SK-N-SH (cell line): ENCODE measurements around the gene CLRN2.
A peak's percentile ranks its signal among the peaks of the same experiment; 100 is the strongest.

Experiments used
- EZH2phosphoT487 ChIP-seq: fragments of 200-600 bp; sonication (generic); IDR thresholded peaks from 2 replicates; pipeline ENCODE4 v1.6.1; 2017; ENCODE audit warnings: low read depth, mixed run types, mild to moderate bottlenecking, antibody characterized with exemption, moderate library complexity, borderline replicate concordance
- FOXM1 ChIP-seq: IDR thresholded peaks from 2 replicates; pipeline ENCODE4 v1.4.0; 2012; ENCODE audit warnings: low read depth, mild to moderate bottlenecking
- MXI1 ChIP-seq: IDR thresholded peaks from 2 replicates; pipeline ENCODE4 v1.6.1; 2012; ENCODE audit warnings: mild to moderate bottlenecking, low read depth, low read length, improper control_type of control experiment
- RCOR1 ChIP-seq: fragments of 150-350 bp; IDR thresholded peaks from 2 replicates; pipeline ENCODE4 v1.6.1; 2017; ENCODE audit warnings: antibody characterized with exemption, low read length
- TAF1 ChIP-seq: IDR thresholded peaks from 2 replicates; pipeline ENCODE4 v1.6.1; 2012; ENCODE audit warnings: low read depth, mild to moderate bottlenecking, low read length, moderate library complexity, borderline replicate concordance
- TF ChIP-seq, protein P1 (sequence below): fragments of 200-600 bp; sonication (generic); IDR thresholded peaks from 2 replicates; pipeline ENCODE4 v1.6.1; 2017; ENCODE audit warnings: antibody characterized with exemption, mild to moderate bottlenecking, moderate library complexity
- TF ChIP-seq, protein P2 (sequence below): fragments of 150-350 bp; IDR thresholded peaks from 2 replicates; pipeline ENCODE4 v1.6.1; 2016; ENCODE audit warnings: mild to moderate bottlenecking, low read depth, low read length
- TF ChIP-seq, protein P3 (sequence below): IDR thresholded peaks from 2 replicates; pipeline ENCODE4; 2012

DNA sequence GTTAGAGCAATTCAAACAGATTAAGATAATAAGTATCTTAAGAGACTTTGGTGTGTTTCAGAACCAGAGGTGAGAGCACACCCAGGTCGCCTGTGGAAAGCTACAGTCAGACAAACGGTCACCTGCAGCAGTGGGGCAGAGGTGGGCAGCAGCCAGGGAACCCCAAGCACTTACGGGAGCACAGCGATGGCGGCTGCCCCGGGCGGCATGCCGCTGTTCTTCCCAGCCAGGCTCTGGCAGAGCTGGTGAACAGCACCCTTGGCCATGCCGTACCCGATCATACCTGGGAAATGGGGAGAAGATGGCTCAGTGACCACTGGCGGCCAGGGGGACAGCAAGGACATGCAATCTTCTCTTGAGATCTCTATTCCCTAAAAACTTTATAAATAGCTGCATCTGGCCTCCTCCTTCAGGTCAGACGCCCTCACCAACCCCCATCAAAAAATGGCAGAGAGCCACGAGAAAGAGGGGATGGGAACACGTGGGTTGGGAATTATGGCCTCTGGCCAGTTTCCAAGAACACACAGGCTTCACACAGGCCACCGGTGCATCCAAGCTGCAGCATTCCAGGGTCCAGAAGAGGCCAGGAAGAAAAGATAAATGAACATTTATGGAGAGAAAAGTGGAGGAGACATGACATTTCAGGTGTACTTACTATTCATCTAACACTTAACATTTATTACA, 22.8 kb upstream of the CLRN2 start:
- TF ChIP-seq RCOR1 (no peak), MXI1 (peak; percentile 64; the same call in 1 of the 2 replicates), TAF1 (no peak), FOXM1 (no peak), EZH2phosphoT487 (no peak)
- TF ChIP-seq, protein P1, sequence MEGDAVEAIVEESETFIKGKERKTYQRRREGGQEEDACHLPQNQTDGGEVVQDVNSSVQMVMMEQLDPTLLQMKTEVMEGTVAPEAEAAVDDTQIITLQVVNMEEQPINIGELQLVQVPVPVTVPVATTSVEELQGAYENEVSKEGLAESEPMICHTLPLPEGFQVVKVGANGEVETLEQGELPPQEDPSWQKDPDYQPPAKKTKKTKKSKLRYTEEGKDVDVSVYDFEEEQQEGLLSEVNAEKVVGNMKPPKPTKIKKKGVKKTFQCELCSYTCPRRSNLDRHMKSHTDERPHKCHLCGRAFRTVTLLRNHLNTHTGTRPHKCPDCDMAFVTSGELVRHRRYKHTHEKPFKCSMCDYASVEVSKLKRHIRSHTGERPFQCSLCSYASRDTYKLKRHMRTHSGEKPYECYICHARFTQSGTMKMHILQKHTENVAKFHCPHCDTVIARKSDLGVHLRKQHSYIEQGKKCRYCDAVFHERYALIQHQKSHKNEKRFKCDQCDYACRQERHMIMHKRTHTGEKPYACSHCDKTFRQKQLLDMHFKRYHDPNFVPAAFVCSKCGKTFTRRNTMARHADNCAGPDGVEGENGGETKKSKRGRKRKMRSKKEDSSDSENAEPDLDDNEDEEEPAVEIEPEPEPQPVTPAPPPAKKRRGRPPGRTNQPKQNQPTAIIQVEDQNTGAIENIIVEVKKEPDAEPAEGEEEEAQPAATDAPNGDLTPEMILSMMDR = no peak
- TF ChIP-seq, protein P2, sequence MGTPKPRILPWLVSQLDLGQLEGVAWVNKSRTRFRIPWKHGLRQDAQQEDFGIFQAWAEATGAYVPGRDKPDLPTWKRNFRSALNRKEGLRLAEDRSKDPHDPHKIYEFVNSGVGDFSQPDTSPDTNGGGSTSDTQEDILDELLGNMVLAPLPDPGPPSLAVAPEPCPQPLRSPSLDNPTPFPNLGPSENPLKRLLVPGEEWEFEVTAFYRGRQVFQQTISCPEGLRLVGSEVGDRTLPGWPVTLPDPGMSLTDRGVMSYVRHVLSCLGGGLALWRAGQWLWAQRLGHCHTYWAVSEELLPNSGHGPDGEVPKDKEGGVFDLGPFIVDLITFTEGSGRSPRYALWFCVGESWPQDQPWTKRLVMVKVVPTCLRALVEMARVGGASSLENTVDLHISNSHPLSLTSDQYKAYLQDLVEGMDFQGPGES = no peak
- TF ChIP-seq, protein P3, sequence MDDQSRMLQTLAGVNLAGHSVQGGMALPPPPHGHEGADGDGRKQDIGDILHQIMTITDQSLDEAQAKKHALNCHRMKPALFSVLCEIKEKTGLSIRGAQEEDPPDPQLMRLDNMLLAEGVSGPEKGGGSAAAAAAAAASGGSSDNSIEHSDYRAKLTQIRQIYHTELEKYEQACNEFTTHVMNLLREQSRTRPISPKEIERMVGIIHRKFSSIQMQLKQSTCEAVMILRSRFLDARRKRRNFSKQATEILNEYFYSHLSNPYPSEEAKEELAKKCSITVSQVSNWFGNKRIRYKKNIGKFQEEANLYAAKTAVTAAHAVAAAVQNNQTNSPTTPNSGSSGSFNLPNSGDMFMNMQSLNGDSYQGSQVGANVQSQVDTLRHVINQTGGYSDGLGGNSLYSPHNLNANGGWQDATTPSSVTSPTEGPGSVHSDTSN = no peak
